ENCODE data around the gene NAV2. TPM values are rescaled to one million over a fixed set of nuclear protein-coding genes. Genes with fewer than 3 reads are reported as not detected.

The NAV2 gene
- total RNA-seq, 1 donor, result 0.42 TPM

DNA sequence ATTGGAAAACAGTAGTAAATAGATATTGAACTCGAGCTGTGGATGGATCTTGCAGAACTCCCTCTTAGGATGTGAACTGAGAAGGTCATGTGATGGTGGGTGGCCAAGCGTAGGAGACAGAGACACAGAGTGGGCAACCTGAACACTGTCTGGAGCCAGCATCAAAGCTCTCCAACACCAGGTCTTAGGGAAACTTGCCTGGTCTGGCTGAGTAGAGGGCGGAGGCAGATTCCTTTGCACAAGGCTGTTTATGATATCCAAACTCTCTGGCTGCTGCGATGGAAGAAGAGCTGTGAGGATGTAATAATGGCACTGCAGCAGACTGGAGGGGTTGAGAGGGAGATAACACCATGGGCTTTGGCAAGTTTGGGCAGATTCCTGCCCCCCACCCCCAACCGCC lies 10.1 kb downstream of the NAV2 start:
- Histone ChIP-seq H3K27me3 (ENCODE audit: insufficient read depth, low read length) (no peaks in the 10 kb centered on the region), H3K9me3 (ENCODE audit: low read depth, low read length) (no peaks in the 10 kb centered on the region), H3K4me3 (ENCODE audit: low read length) (no peak overlapping the region), H3K4me1 (ENCODE audit: insufficient read depth, low read length) (peaks cover 10% of the 10 kb centered on the region)

DNA sequence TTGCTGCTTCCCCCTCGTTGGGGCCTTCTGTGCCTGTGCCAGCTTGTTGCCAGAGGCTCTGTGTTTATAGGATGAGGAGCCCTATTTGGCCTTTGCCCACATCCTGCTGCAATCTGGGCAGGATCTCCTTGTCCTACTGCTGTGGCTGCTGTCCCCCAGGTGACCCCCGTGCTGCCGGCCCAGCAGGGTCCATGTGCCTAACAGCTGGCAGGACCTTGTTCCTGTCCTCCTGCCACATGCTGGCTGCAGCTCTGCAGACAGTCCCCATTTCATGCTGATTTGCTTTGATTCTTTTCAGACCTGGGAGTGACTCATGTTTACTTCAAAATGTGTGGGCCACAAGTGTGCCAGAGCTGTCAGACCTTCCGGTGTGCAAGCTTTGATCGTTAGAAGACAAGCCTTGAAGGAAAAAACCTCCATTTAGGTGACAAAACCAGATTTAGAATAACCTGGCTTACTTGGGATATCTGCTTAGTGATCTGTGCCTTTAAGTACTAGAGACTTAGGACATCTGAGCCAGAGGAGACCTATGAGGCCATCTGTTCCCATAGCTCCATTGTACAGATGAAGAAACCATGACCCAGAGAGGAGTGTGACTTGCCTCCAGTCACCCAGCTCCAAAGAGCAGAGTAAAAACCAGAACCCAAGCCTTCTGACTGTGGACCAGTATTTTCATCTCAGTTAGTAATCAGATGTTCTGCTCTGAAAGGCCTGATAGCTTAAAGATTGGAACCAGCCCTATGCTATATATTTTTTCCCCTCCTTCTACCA lies 11.1 kb downstream of the NAV2 start:
- no peak overlapping the region for H3K4me3 ChIP-seq (ENCODE audit: low read length)
- no peaks in the 10 kb centered on the region for H3K27me3 ChIP-seq (ENCODE audit: insufficient read depth, low read length)
- no peaks in the 10 kb centered on the region for H3K9me3 ChIP-seq (ENCODE audit: low read depth, low read length)
- peaks cover 10% of the 10 kb centered on the region for H3K4me1 ChIP-seq (ENCODE audit: insufficient read depth, low read length)

DNA sequence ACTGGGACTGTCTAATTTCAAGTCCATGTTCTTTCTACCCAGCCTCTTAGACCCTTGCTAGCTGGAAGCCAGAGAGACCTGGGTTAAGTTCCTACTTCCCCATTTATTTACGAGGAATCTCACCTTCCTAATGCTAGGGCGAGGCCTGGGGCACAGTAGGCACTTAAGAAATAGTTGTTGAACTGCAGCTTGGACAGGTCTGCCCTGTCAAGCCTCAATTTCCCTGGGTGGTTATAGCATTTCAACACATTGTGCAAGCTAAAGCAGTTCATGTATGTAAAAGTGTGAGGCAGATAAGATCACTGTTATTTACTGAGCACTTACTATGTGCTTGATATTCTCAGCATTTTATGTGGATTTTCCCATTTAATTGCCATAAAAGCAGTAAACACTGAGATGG lies 12.1 kb downstream of the NAV2 start:
- Histone ChIP-seq H3K4me1 (ENCODE audit: insufficient read depth, low read length) (peaks cover 10% of the 10 kb centered on the region), H3K9me3 (ENCODE audit: low read depth, low read length) (no peaks in the 10 kb centered on the region), H3K27me3 (ENCODE audit: insufficient read depth, low read length) (no peaks in the 10 kb centered on the region)

DNA sequence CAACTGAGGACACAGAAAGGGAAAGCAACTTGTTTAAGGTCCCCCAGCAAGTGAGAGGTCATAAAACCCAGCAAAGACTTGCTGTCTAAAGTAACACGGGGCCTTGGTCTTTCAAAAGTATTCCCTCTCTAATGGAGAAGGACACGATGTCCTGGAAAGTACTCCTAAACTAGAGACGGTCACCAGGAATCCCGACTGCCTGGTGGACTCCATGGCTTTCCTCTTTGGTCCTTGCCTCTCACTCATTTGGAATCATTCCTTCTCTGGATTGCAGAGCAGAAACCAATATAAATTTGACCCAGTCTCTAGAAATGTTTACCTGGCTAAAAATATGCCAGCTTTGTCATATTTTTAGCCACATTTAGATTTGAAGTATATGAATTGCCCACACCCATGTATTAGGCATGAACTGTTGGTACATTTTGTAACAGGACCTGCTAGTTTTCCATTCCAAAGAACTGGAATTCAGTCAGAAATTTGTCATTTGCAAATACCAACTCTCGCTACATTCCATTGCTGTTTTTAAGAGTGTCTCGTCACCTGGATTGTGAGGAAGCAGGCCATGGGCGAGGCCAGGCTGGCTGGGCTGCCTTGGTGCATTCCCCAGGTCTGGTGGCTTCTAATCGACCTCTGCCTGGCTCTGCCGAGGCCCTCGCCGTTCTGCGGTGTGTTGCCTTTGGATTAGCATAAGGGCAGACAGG lies 12.9 kb downstream of the NAV2 start:
- peaks cover 10% of the 10 kb centered on the region for H3K4me1 ChIP-seq (ENCODE audit: insufficient read depth, low read length)
- H3K9me3 ChIP-seq (ENCODE audit: low read depth, low read length), result no peaks in the 10 kb centered on the region
- H3K27me3 ChIP-seq (ENCODE audit: insufficient read depth, low read length), result no peaks in the 10 kb centered on the region
- no peak overlapping the region for H3K4me3 ChIP-seq (ENCODE audit: low read length)

More for the DNA sequence above, 12.1 kb downstream of the NAV2 start:
- no peak overlapping the region for H3K4me3 ChIP-seq (ENCODE audit: low read length)

DNA sequence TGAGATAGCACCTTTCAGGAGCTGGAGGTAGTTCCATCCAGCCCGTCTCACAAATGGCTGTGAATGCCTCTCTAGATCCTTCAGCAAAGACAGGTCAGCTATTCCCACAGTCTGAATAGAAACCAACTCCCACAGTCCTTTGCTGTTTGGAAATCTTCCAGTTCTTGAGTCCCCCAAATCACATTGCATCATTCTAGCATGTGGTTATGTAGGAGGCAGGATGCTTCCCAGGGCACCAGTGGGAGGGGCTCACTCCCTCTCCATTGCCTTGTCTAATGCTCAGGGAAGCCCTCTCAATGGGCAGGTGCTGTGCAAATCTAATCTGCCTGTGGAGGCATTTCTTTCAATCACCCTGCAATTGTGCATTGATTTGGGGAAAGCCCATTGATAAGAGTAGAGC lies 14.6 kb downstream of the NAV2 start:
- peaks cover 10% of the 10 kb centered on the region for H3K4me1 ChIP-seq (ENCODE audit: insufficient read depth, low read length)
- no peak overlapping the region for H3K4me3 ChIP-seq (ENCODE audit: low read length)
- no peaks in the 10 kb centered on the region for H3K27me3 ChIP-seq (ENCODE audit: insufficient read depth, low read length)

DNA sequence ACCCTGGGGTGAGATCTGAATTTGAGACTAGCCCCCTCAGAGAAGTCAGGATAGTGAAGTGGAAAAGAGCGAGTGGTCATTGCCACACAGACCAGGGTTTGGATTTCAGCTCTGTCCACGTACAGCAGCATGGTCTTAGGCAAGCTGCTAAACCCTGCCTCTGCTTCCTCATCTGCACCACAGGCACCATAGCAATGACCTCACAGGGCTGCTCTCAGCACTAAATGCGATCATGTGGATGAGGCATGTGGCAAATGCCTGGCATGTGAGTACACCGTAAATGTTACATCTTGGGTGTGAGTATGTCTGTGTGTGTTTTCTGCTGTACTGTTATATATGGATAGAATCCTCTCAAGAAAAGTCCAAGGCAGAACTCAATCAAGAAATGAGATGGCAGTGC lies 15.8 kb downstream of the NAV2 start:
- Histone ChIP-seq H3K9me3 (ENCODE audit: low read depth, low read length) (no peaks in the 10 kb centered on the region), H3K4me1 (ENCODE audit: insufficient read depth, low read length) (peaks cover 7% of the 10 kb centered on the region), H3K4me3 (ENCODE audit: low read length) (no peak overlapping the region), H3K27me3 (ENCODE audit: insufficient read depth, low read length) (no peaks in the 10 kb centered on the region)

More for the DNA sequence above, 14.6 kb downstream of the NAV2 start:
- no peaks in the 10 kb centered on the region for H3K9me3 ChIP-seq (ENCODE audit: low read depth, low read length)

DNA sequence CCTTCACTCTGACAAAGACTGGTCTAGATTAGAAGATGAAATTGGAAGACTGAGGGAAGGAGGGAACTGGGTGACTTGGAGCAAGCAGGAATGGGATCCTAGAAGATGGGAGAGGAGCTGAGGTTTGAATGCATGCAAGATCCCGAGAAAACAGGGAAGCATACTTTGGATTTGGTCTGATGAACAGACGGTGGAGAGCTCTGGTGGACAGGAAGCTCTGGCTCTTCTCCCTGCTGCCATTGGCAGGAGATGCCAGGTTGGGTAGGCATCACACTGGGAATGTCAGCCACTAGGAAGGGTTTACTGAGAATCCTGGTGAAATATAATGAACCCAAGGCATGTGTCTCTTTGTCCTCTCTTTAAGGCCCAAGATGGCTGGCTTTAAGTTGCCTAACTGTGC lies 16.5 kb downstream of the NAV2 start:
- no peaks in the 10 kb centered on the region for H3K9me3 ChIP-seq (ENCODE audit: low read depth, low read length)
- no peaks in the 10 kb centered on the region for H3K27me3 ChIP-seq (ENCODE audit: insufficient read depth, low read length)
- no peaks in the 10 kb centered on the region for H3K4me1 ChIP-seq (ENCODE audit: insufficient read depth, low read length)
- H3K4me3 ChIP-seq (ENCODE audit: low read length), result no peak overlapping the region

DNA sequence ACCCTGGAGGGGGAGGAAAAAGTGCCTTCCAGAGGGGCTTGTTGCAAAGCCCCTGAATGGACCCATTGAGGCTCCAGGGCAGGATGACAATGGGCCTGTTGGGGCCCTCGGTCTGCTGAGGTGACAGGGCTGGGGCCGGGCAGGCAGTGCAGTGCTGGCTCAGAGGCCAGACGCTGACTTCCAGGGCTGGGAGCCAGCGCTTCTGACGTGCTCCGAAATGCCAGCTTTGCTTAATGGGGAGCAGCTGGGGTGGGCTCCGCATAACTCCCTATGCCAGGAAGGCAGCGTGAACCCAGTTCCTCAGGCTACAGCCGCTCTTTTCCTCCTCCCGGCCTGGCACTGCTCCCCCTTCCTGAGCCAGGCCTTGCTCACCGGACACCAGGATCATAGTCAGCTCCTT lies 17.7 kb downstream of the NAV2 start:
- Histone ChIP-seq H3K4me3 (ENCODE audit: low read length) (no peak overlapping the region), H3K9me3 (ENCODE audit: low read depth, low read length) (no peaks in the 10 kb centered on the region), H3K4me1 (ENCODE audit: insufficient read depth, low read length) (no peaks in the 10 kb centered on the region), H3K27me3 (ENCODE audit: insufficient read depth, low read length) (no peaks in the 10 kb centered on the region)

DNA sequence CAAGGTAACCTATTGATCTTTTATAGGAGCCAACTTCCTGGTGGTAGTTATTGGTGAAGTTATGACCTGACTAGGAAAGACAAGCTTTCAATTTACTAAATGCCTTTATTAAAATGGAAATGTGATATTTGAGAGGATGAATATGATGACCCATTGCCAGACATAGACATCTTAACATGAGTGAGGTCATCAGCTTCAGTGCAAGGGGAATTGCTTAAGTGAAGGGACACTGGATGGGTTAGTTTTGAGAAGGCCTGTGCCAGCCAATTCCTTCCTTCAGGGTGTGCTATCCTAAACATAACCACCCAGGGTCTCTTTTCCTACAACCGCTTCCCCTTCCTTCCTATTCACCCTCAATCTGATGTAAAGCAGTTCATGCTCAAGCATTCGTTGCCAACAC lies 21.5 kb downstream of the NAV2 start:
- Histone ChIP-seq H3K4me1 (ENCODE audit: insufficient read depth, low read length) (no peaks in the 10 kb centered on the region), H3K27me3 (ENCODE audit: insufficient read depth, low read length) (no peaks in the 10 kb centered on the region), H3K9me3 (ENCODE audit: low read depth, low read length) (no peaks in the 10 kb centered on the region), H3K4me3 (ENCODE audit: low read length) (no peak overlapping the region)

DNA sequence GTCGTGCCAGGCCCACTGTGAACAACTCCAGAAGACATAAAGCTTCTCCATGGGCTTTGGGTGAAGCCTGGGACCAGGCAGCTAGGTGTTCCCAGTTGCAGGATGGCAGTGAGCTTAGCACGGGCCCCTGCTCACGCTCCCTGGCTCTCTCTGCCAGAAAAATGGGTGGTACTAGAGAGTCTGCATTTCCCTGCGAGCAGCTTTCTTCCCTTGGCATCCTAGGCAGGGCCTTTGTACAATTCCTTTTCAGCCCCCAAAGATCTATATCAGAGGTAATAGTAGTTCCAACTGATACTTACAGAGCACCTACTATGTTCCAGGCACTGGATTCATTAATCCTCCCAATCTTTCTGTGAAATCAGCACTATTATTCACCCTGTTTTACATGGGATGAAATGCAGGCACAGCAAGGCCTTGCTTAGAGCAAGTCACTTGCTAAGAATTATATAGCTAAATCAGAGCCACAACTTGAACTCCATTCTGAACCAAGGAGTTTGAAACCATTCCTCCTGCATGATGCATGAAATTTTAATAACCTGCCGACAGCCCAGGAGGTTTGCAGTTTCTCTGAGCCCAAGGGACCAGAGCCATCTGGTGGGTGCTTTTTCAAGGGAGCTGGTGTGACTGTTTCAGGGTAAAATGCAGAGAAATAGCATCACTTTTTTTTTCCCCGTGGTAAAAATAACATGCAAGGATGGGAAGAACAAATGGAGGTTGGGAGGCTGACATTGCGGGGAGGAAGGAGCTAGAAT lies 22.7 kb downstream of the NAV2 start:
- H3K9me3 ChIP-seq (ENCODE audit: low read depth, low read length), result no peaks in the 10 kb centered on the region
- no peaks in the 10 kb centered on the region for H3K27me3 ChIP-seq (ENCODE audit: insufficient read depth, low read length)
- no peak overlapping the region for H3K4me3 ChIP-seq (ENCODE audit: low read length)
- no peaks in the 10 kb centered on the region for H3K4me1 ChIP-seq (ENCODE audit: insufficient read depth, low read length)

DNA sequence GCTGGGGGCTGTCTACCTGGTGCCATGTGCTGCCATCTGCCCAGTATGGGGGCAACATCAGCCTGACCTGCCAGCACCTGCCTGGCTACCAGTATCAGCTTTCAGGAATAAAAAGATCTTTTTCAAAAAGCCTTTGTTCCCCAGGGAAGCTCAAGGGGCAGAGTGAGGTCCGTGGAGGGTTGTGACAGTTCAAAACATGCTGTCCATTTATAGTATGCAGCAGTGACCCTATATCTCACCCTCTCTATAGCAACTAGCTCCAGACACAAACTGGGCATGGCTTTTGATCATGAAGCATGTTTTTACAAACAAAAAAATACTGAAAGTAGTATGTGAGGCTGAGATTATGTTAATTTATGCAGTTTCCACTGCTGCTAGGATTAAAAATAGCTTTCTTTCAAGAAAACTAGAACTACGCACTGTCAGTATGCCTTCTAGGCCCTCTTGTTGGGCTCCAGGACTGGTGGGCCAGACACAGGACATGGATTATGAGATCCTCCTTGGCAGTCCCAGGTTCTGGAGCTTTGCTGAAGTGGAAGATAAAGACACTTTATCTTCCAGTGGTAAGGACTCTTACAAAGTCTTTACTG lies 23.4 kb downstream of the NAV2 start:
- Histone ChIP-seq H3K27me3 (ENCODE audit: insufficient read depth, low read length) (no peaks in the 10 kb centered on the region), H3K4me3 (ENCODE audit: low read length) (no peak overlapping the region), H3K9me3 (ENCODE audit: low read depth, low read length) (no peaks in the 10 kb centered on the region), H3K4me1 (ENCODE audit: insufficient read depth, low read length) (no peaks in the 10 kb centered on the region)

DNA sequence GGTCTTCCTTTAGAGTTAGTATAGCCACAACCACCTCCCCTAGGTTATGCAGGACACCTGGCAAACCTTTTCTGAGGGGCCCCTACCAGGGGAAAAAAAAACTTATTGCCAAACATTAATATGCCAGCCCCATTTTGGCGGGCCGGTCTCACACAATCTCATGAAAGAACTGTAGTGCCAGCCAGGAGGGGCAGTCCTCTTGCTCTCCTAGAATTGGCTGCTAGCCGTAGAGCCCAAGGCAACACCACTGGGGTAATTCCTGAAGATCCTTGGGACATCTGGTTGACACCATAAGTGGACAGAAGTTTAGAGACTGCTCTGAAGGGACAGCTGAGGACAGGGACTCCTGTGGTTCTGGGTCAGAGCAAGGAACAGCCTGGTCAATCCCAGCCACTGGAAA lies 24.2 kb downstream of the NAV2 start:
- no peaks in the 10 kb centered on the region for H3K9me3 ChIP-seq (ENCODE audit: low read depth, low read length)
- no peak overlapping the region for H3K4me3 ChIP-seq (ENCODE audit: low read length)
- no peaks in the 10 kb centered on the region for H3K4me1 ChIP-seq (ENCODE audit: insufficient read depth, low read length)
- no peaks in the 10 kb centered on the region for H3K27me3 ChIP-seq (ENCODE audit: insufficient read depth, low read length)

DNA sequence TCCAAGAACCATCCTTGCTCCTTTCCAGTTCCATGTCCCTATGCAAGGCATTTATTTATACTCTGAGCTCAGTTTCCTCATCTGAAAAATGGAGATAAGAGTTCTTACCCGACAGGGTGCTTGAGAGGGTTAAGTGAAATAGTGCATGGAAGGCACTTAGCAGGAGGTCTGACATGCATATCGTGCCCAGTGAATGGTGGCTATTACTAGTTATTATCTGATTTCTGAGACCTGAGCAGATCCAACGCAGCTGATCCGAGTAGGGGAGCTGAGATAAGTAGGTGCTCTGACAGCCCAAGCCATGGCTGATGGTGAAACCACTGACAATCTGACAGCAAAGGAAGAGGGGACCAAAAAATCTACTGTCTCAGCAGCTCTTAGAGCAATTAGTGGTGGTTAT lies 24.9 kb downstream of the NAV2 start:
- Histone ChIP-seq H3K27me3 (ENCODE audit: insufficient read depth, low read length) (no peaks in the 10 kb centered on the region), H3K4me1 (ENCODE audit: insufficient read depth, low read length) (no peaks in the 10 kb centered on the region), H3K4me3 (ENCODE audit: low read length) (no peak overlapping the region), H3K9me3 (ENCODE audit: low read depth, low read length) (no peaks in the 10 kb centered on the region)

DNA sequence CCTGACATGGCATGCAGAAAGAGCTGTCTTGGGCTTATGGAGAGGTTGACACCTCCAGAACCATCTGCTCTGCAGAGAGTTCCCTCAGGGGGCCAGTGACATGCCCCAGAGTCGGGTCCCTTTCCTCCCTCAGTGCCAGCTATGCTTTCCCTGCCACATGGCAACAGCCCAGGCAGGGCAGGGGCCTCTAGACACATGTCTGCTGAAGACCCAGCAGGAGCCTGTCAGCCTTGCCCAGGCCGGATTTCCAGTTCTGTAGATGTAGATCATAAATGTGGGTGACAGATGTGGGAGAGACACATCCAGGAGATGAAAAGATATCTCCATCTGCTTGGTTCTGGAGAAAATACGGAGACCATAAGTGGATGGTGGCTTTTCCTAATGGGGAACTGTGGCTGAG lies 25.5 kb downstream of the NAV2 start:
- no peaks in the 10 kb centered on the region for H3K4me1 ChIP-seq (ENCODE audit: insufficient read depth, low read length)
- H3K4me3 ChIP-seq (ENCODE audit: low read length), result no peak overlapping the region
- no peaks in the 10 kb centered on the region for H3K9me3 ChIP-seq (ENCODE audit: low read depth, low read length)
- no peaks in the 10 kb centered on the region for H3K27me3 ChIP-seq (ENCODE audit: insufficient read depth, low read length)

DNA sequence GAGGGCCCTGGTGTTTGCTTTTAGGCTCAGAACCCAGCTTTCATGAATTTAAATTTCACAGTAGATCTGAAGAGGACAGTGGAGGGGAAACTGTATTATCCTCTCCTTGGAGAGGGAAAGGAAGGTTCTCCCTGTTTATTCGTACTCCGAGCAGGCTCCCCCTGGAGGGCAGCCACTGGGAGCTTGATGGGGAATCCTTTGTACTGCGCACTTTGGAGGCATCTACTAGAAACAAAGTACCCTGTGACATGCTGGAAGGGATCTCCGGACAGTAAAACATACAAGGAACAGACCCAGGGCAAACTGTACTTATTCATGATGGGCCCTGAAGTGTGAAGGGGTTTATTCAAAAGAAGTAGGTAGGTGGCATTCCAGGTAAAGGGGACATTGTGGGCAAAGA lies 27.2 kb downstream of the NAV2 start:
- H3K9me3 ChIP-seq (ENCODE audit: low read depth, low read length), result no peaks in the 10 kb centered on the region
- no peaks in the 10 kb centered on the region for H3K27me3 ChIP-seq (ENCODE audit: insufficient read depth, low read length)
- H3K4me3 ChIP-seq (ENCODE audit: low read length), result no peak overlapping the region
- H3K4me1 ChIP-seq (ENCODE audit: insufficient read depth, low read length), result no peaks in the 10 kb centered on the region

All from mononuclear cell (primary cell).